GM21619 (cell line): ENCODE results near the gene RALGAPB.
"Not testable (repeated sequence)": the region's sequence is repeated elsewhere in the genome, so short reads cannot be mapped to it uniquely, and the experiment has no call there.

Experiments used
- ATAC-seq: cut with Tn5 transposase; IDR thresholded peaks from one replicate; pipeline ENCODE4 v1.9.1; 2021; ENCODE audit not compliant: unreplicated experiment

The RALGAPB gene

GRCh38 chr20:38485041-38485440 is 12.4 kb downstream of the RALGAPB start:
- ATAC-seq = no peak

GRCh38 chr20:38489181-38489580 is 16.5 kb downstream of the RALGAPB start:
- no peak for ATAC-seq

GRCh38 chr20:38497246-38497935 is 24.7 kb downstream of the RALGAPB start:
- ATAC-seq = no peak

GRCh38 chr20:38498909-38499308 is 26.3 kb downstream of the RALGAPB start:
- no peak for ATAC-seq

- ATAC-seq = no peak
Observed at GRCh38 chr20:38499366-38499765, 26.7 kb downstream of the RALGAPB start.

- no peak for ATAC-seq
Observed at GRCh38 chr20:38501858-38502436, 29.3 kb downstream of the RALGAPB start.

GRCh38 chr20:38504368-38505090 is 31.9 kb downstream of the RALGAPB start:
- ATAC-seq = no peak

- ATAC-seq = no peak
Observed at GRCh38 chr20:38505091-38505455, 32.4 kb downstream of the RALGAPB start.

GRCh38 chr20:38511726-38512125 is 39.1 kb downstream of the RALGAPB start:
- ATAC-seq = not testable (repeated sequence)

GRCh38 chr20:38514185-38514584 is 41.5 kb downstream of the RALGAPB start:
- no peak for ATAC-seq

- no peak for ATAC-seq
Observed at GRCh38 chr20:38514947-38515346, 42.3 kb downstream of the RALGAPB start.

GRCh38 chr20:38515631-38516030 is 43.0 kb downstream of the RALGAPB start:
- ATAC-seq = no peak

GRCh38 chr20:38519426-38519825 is 46.8 kb downstream of the RALGAPB start:
- no peak for ATAC-seq

- ATAC-seq = no peak
Observed at GRCh38 chr20:38520261-38520660, 47.6 kb downstream of the RALGAPB start.

- ATAC-seq = no peak
Observed at GRCh38 chr20:38523697-38524096, 51.1 kb downstream of the RALGAPB start.

- ATAC-seq = no peak
Observed at GRCh38 chr20:38528167-38528566, 55.5 kb downstream of the RALGAPB start.

- no peak for ATAC-seq
Observed at GRCh38 chr20:38531021-38531420, 58.4 kb downstream of the RALGAPB start.

- no peak for ATAC-seq
Observed at GRCh38 chr20:38534756-38535155, 62.1 kb downstream of the RALGAPB start.

GRCh38 chr20:38536310-38536709 is 63.7 kb downstream of the RALGAPB start:
- no peak for ATAC-seq

- no peak for ATAC-seq
Observed at GRCh38 chr20:38537176-38537575, 64.5 kb downstream of the RALGAPB start.

GRCh38 chr20:38538789-38539188 is 66.1 kb downstream of the RALGAPB start:
- no peak for ATAC-seq
